ENCODE data around the gene LGR6.
"Not testable (repeated sequence)": the region's sequence is repeated elsewhere in the genome, so short reads cannot be mapped to it uniquely, and the experiment has no call there.

LGR6 gene

DNA sequence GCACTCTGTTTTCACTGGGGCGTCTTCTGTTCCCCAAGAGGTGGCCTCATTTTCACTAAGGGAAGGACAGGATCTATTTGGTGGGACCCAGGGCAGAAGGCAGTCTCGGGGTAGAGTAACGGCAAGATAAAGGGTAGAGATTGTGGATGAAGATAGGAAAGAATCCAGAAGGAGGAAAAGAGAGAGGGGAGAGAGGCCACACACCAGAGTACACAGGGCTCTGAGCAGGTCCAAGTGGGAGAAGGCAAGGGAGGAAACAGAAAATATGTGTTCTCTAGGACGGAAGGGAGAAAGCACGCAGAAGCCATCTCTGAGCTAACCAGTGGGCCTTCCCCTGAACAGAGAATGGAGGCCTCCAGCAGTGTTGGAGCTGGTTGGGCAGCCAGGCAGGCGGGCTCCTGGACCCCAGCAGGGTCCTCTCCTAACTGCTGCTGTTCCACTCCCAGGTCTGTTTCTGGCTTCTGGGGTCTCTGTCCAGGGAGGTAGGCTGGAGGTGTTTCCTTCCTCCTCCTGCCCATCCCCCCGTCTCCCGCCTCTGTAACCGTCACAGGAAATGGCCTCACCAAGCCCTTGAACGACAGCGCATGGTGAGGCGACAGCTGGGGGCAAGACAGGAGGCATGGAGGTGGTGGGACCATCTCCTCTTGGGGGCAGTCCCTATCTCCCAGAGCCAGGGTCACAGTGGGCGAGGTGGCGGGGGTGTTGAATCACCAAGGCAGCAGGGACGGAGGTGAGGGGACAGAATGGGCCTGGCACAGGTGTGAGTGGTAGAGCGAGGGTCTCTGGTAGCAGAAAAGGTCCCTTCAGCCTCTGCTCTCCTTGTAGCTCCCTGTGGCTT, 33.8 kb upstream of the LGR6 start:
- DNase-seq: no peak

- DNase-seq: peak; percentile 82
These were observed 33.1 kb upstream of the LGR6 start, which contains the start of gene PTPN7 for GRCh38 chr1:202160377-202160940. TSS of gene PTPN7 (minus strand) at chr1:202160602. CDS start at chr1:202159402, 1,200 bp downstream.

- no peak for DNase-seq
These were observed 32.2 kb upstream of the LGR6 start for GRCh38 chr1:202161151-202162046.

DNA sequence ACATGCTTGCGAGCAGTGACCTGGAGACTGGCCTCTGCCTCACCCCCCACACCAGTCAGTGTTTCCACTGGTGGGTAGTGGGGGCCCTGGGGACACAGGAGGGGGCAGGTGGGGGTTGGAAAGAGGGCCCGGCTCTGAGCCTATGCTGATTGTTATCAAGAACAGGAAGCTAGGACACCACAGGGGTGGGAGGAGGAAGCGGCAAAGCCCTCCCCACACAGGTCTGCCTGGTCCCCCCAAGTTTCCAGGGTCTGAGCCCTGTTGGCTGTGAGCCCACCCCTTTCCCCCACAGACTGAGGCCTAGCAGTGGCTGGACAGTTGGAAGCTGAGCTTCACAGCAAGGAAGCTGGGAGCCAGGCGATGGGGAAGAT, 31.6 kb upstream of the LGR6 start:
- no peak for DNase-seq

DNA sequence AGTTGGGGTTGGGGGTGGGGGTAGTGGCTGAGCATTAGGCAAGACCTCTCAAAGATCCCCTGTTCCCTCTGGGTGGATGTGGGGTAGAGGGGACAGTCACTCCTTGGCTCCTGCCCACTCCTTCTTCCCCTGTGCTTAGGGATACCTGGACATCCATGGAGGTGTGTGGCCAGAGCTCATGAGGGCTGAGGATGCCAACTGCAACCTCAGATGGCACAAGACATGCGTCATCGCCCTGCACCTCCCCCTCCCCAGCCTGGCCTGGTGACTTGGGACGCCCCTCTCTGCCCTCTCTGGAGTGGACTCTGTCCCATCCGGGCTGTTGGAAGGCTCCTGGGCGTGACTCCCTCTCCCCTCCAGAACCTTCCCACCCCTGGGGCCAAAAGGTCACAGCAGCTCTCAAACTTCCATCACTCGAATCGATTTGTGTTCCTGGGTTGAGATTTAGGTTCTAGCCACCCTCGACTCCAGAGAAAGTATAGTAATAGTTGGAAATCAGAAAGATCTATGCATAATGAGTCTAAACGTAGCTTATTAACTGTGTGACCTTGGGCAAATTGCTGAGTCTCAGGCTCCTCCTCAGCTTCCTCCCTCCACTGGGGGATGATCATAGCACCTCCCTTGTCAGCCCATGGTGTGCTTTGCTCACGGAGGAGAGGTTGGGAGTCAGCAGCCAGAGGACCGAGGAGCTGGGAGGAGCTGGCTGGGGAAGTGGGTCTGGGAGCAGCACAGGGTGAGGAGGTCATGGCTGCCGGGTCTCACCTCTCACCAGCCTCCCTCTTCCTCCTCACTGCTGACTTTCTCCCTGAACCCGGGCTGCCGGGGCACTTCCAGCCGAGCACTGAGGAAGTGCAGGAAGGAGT, 30.9 kb upstream of the LGR6 start:
- DNase-seq: peak; percentile 58

- DNase-seq: no peak
These were observed 30.0 kb upstream of the LGR6 start for GRCh38 chr1:202163281-202164270.

GRCh38 chr1:202164271-202165037, 29.1 kb upstream of the LGR6 start:
- no peak for DNase-seq

- DNase-seq: no peak
These were observed 28.2 kb upstream of the LGR6 start for GRCh38 chr1:202165267-202165941.

GRCh38 chr1:202165942-202166843, 27.4 kb upstream of the LGR6 start:
- DNase-seq: no peak

DNA sequence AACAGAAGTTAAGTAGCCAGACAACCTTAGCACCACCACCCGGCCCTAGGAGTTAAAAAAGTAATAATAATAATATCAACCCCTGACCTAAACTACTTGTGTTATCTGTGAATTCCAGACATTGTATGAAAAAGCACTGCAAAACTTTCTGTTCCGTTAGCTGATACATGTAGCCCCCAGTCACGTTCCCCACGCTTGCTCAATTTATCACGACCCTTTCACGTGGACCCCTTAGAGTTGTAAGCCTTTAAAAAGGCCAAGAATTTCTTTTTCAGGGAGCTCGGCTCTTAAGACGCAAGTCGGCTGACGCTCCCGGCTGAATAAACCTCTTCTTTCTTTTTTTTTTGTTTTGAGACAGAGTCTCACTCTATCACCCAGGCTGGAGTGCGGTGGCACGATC, 26.5 kb upstream of the LGR6 start:
- not testable (repeated sequence) for DNase-seq

GRCh38 chr1:202167708-202168415, 25.7 kb upstream of the LGR6 start:
- no peak for DNase-seq

DNA sequence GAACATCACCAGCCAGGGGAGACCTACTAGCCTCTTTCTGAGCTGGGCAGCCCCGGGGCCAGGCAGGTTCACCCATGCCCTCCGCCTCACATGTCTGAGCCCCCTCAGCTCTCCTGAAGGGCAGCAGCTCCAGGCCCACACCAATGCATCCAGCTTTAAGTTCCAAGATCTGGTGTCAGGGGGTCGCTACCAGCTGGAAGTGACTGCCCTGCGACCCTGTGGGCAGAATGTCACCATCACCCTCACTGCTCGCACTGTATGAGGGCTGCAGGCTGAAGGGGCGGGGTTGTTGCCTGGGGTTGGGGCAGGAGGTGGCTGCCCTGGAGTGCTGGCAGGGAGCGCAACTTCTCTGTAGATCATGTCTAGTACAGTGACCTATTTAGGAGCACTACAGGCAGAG, 24.7 kb upstream of the LGR6 start:
- DNase-seq: no peak

- DNase-seq: no peak
These were observed 22.9 kb upstream of the LGR6 start for GRCh38 chr1:202170726-202171125.

GRCh38 chr1:202171292-202172014, 22.1 kb upstream of the LGR6 start:
- DNase-seq: no peak

- no peak for DNase-seq
These were observed 21.6 kb upstream of the LGR6 start for GRCh38 chr1:202172015-202172355.

DNA sequence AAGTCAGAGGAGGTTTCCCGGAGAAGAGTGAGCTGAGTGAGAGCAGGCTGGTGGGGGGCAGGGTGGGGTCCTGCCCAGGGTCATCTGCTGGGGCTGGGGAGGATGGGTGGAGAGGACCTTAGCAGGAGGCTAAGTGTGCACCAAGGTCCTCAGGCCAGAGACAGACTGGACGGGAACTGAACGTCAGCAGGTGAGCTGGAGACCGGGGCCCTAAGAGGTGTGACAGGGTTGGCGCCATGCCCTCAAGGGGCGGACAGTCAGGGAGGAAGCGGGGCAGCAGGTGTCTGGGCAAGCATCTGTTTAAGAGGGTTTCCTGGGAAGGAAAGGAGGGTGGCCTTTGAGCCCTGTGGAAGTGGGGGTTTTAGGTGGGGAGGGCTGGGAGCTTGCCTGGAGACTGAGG, 19.6 kb upstream of the LGR6 start:
- DNase-seq: no peak
